ENCODE measurements around the gene TNS3.

DNA sequence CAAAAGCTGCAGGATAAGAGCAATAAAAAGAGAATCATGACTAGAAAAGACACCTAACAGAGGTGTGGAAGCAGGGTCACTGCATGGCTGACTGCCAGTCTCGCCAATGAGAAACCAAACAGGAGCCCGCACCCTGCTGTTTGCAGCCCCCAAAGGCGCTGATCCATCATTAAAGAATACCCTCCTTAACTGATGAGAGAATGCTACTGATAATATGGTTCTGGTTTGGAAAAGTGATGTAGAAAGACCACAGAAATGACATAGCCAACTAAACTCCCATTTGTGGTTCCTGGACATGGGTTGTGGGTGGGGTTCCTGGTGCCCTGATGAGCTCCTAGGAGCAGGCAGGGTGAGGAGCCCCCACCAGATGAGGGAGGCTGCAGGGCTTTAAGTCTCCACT, 207.4 kb downstream of the TNS3 start:
- TF ChIP-seq, protein P1, sequence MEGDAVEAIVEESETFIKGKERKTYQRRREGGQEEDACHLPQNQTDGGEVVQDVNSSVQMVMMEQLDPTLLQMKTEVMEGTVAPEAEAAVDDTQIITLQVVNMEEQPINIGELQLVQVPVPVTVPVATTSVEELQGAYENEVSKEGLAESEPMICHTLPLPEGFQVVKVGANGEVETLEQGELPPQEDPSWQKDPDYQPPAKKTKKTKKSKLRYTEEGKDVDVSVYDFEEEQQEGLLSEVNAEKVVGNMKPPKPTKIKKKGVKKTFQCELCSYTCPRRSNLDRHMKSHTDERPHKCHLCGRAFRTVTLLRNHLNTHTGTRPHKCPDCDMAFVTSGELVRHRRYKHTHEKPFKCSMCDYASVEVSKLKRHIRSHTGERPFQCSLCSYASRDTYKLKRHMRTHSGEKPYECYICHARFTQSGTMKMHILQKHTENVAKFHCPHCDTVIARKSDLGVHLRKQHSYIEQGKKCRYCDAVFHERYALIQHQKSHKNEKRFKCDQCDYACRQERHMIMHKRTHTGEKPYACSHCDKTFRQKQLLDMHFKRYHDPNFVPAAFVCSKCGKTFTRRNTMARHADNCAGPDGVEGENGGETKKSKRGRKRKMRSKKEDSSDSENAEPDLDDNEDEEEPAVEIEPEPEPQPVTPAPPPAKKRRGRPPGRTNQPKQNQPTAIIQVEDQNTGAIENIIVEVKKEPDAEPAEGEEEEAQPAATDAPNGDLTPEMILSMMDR (IDR thresholded peaks at IDR 0.05 in 8 of 11, conservative IDR thresholded peaks at IDR 0.05 in 3 of 11), result no peak
- no peak for TF ChIP-seq POLR2A (IDR thresholded peaks at IDR 0.05)

Data from spleen (tissue), 7 donors.